NCI-H1417 (cell line): ENCODE measurements around the gene CIDEC.
A peak's percentile ranks its signal among the peaks of the same experiment; 100 is the strongest.
"Not testable (repeated sequence)": the region's sequence is repeated elsewhere in the genome, so short reads cannot be mapped to it uniquely, and the experiment has no call there.

Experiments used
- DNase-seq, 3 experiments: peaks; one replicate each; lab custom pipeline; 2025; lab: John Stamatoyannopoulos, UW

CIDEC gene

GRCh38 chr3:9876255-9876654 is 3.8 kb downstream of the CIDEC start:
- not testable (repeated sequence) for DNase-seq

GRCh38 chr3:9875448-9875847 is 4.6 kb downstream of the CIDEC start:
- DNase-seq: peak in 1 of 3 experiments; percentile 33

- DNase-seq: not testable (repeated sequence)
These were observed 8.0 kb downstream of the CIDEC start for GRCh38 chr3:9872067-9872466.

GRCh38 chr3:9870978-9871377 is 9.1 kb downstream of the CIDEC start:
- DNase-seq: no peak

- no peak for DNase-seq
These were observed 10.1 kb downstream of the CIDEC start for GRCh38 chr3:9869955-9870354.

- no peak for DNase-seq
These were observed 12.9 kb downstream of the CIDEC start for GRCh38 chr3:9867106-9867505.

GRCh38 chr3:9866639-9867038 is 13.4 kb downstream of the CIDEC start:
- no peak for DNase-seq

GRCh38 chr3:9865125-9865637 is 14.9 kb downstream of the CIDEC start:
- DNase-seq: not testable (repeated sequence)

GRCh38 chr3:9864200-9864927 is 15.7 kb downstream of the CIDEC start:
- DNase-seq: peak in 2 of 3 experiments; percentile 32 to 62

- no peak for DNase-seq
These were observed 16.8 kb downstream of the CIDEC start for GRCh38 chr3:9863058-9863772.

- DNase-seq: no peak
These were observed 17.5 kb downstream of the CIDEC start for GRCh38 chr3:9862391-9863057.

- no peak for DNase-seq
These were observed 18.4 kb downstream of the CIDEC start for GRCh38 chr3:9861626-9862130.

GRCh38 chr3:9861201-9861600 is 18.9 kb downstream of the CIDEC start:
- no peak for DNase-seq

GRCh38 chr3:9859530-9860025 is 20.5 kb downstream of the CIDEC start:
- DNase-seq: no peak

- no peak for DNase-seq
These were observed 24.5 kb downstream of the CIDEC start for GRCh38 chr3:9855594-9855993.

GRCh38 chr3:9854291-9854940 is 25.6 kb downstream of the CIDEC start:
- DNase-seq: peak in 2 of 3 experiments; percentile 14 to 40

GRCh38 chr3:9852528-9852927 is 27.5 kb downstream of the CIDEC start:
- no peak for DNase-seq

GRCh38 chr3:9851926-9852325 is 28.1 kb downstream of the CIDEC start:
- not testable (repeated sequence) for DNase-seq

GRCh38 chr3:9851383-9851782 is 28.7 kb downstream of the CIDEC start:
- not testable (repeated sequence) for DNase-seq

- DNase-seq: peak in 1 of 3 experiments; percentile 17
These were observed 31.2 kb downstream of the CIDEC start for GRCh38 chr3:9848860-9849259.

GRCh38 chr3:9847870-9848269 is 32.2 kb downstream of the CIDEC start:
- not testable (repeated sequence) for DNase-seq
